Activated CD4-positive, alpha-beta memory T cell treated with anti-CD3 and anti-CD28 coated beads for 36 hours (primary cell): ENCODE data around the gene SLC22A14. TPM values are rescaled to one million over a fixed set of nuclear protein-coding genes. Genes with fewer than 3 reads are reported as not detected.
"Not testable (repeated sequence)": the region's sequence is repeated elsewhere in the genome, so short reads cannot be mapped to it uniquely, and the experiment has no call there.

Experiments used
- CTCF ChIA-PET: fragments of 350-600 bp; sonication (Branson Sonifier 250); formaldehyde crosslinking; loops from one replicate; lab custom pipeline; 2021; ENCODE audit warnings: antibody characterized with exemption, inconsistent platforms; lab: Charles Lee
- POLR2A ChIA-PET: fragments of 350-600 bp; sonication (Branson Sonifier 250); formaldehyde crosslinking; loops from one replicate; lab custom pipeline; 2021; ENCODE audit warnings: antibody characterized with exemption; lab: Charles Lee
- DNase-seq: peaks from one replicate; pipeline ENCODE4 v3.0.0-alpha.2; 2020
- H3K27ac Mint-ChIP-seq: one replicate; pipeline ENCODE4 v1.8.0; 2021; ENCODE audit warnings: mixed read lengths
- H3K27me3 Mint-ChIP-seq: one replicate; pipeline ENCODE4 v1.8.0; 2021; ENCODE audit warnings: mixed read lengths
- H3K36me3 Mint-ChIP-seq: one replicate; pipeline ENCODE4 v1.8.0; 2021; ENCODE audit warnings: mixed read lengths
- H3K4me1 Mint-ChIP-seq: one replicate; pipeline ENCODE4 v1.8.0; 2021; ENCODE audit warnings: low read depth, mixed read lengths
- H3K4me3 Mint-ChIP-seq: one replicate; pipeline ENCODE4 v1.8.0; 2021; ENCODE audit warnings: mild to moderate bottlenecking, mixed read lengths
- H3K9me3 Mint-ChIP-seq: one replicate; pipeline ENCODE4 v1.8.0; 2021; ENCODE audit warnings: mixed read lengths
- intact Hi-C: fragments of 100-400 bp; cut with micrococcal nuclease; formaldehyde crosslinking; loops from one replicate; pipeline ENCODE4 v1.15.1; 2023
- total RNA-seq, 2 experiments: library from RNA; stranded (reverse); gene quantifications; one replicate each; pipeline ENCODE4 v1.2.3, GENCODE V29; 2021

SLC22A14 gene
- total RNA-seq, 2 experiments from 2014 or later: not detected

- no peak overlapping the region for H3K4me3 Mint-ChIP-seq
- no peaks in the 10 kb centered on the region for H3K9me3 Mint-ChIP-seq
- intact Hi-C loops: no loop called here
- CTCF ChIA-PET: no interaction called here
- no peaks in the 10 kb centered on the region for H3K36me3 Mint-ChIP-seq
- no peaks in the 10 kb centered on the region for H3K27me3 Mint-ChIP-seq
- no peak overlapping the region for H3K27ac Mint-ChIP-seq
- POLR2A ChIA-PET: no interaction called here
- H3K4me1 Mint-ChIP-seq: no peaks in the 10 kb centered on the region
- DNase-seq: no peak
These were observed 6.4 kb upstream of the SLC22A14 start for GRCh38 chr3:38275658-38276057.

DNA sequence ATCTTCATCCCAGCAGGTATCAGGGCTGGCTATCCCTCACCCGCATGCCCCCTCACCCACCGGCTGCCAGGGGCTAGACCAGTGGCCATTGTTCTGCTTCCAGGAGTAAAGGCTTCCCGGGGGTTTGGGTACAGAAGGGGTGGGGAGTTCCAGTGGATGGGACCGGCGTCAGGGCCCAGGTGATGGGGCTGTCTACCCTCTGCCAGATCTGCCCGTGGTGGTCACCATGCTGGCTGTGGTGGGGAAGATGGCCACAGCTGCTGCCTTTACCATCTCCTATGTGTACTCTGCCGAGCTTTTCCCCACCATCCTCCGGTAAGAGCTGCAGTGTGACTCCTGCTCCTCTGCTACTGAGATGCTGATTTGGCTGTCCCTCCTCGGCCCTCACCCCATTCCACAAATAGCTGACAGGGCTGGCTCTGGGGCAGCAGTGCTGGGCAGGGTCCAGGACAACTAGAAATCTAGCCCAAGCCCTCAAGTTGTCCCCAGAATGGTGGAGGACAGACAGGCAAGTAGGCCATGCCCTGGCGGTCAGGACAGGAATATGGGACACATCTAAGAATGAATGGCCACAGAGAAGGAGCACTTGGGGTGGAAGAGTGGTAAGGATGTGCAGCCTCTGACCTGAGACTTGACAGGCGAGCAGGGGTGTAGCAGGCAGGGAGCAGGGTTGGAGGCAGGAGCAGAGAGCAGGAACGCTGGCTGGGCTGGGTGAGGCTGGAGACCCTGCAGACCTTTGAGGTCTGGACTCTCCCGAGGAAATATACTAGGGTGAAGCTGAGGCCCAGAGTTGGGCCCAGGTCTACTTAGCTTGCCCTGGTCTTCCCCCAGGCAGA, 5.8 kb upstream of the SLC22A14 start:
- intact Hi-C loops: no loop called here
- POLR2A ChIA-PET: no interaction called here
- no peaks in the 10 kb centered on the region for H3K36me3 Mint-ChIP-seq
- no peak for DNase-seq
- H3K9me3 Mint-ChIP-seq: no peaks in the 10 kb centered on the region
- H3K4me3 Mint-ChIP-seq: no peak overlapping the region
- no peaks in the 10 kb centered on the region for H3K4me1 Mint-ChIP-seq
- no peaks in the 10 kb centered on the region for H3K27me3 Mint-ChIP-seq
- no peak overlapping the region for H3K27ac Mint-ChIP-seq
- CTCF ChIA-PET: no interaction called here

DNA sequence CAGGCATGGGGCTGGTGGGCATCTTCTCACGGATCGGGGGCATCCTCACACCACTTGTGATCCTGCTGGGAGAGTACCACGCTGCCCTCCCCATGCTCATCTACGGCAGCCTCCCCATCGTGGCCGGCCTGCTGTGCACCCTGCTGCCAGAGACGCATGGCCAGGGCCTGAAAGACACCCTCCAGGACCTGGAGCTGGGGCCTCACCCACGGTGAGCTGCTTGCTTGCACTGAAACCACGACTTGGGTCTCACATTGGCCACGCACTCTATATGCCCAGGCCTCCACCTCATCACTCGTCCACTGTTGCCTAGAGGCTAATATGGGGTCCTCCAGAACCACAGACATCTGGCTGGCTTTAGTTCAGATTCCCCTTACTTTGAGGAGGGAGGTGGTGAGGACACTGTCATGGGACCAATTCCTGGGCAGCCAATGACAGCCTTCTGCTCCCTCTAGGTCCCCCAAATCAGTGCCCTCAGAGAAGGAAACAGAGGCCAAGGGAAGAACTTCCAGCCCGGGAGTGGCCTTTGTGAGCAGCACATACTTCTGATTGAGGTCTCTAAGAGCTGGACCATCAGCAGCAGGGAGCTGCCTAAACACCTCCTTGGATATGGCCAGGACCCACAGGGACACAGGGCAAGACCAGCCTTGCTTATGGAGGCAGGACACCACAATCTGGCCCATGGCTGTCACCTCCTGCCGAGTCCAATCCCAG, 5.0 kb upstream of the SLC22A14 start:
- POLR2A ChIA-PET: no interaction called here
- Mint-ChIP-seq H3K4me1 (no peaks in the 10 kb centered on the region), H3K27ac (no peak overlapping the region), H3K27me3 (no peaks in the 10 kb centered on the region), H3K9me3 (no peaks in the 10 kb centered on the region), H3K4me3 (no peak overlapping the region), H3K36me3 (no peaks in the 10 kb centered on the region)
- no peak for DNase-seq
- CTCF ChIA-PET: no interaction called here
- intact Hi-C loops: no loop called here

- no peak for DNase-seq
- intact Hi-C loops: no loop called here
- POLR2A ChIA-PET: no interaction called here
- Mint-ChIP-seq H3K36me3 (no peaks in the 10 kb centered on the region), H3K9me3 (no peaks in the 10 kb centered on the region), H3K27me3 (no peaks in the 10 kb centered on the region), H3K4me3 (no peak overlapping the region), H3K27ac (no peak overlapping the region), H3K4me1 (no peaks in the 10 kb centered on the region)
- CTCF ChIA-PET: no interaction called here
These were observed 3.3 kb upstream of the SLC22A14 start for GRCh38 chr3:38278841-38279240.

- Mint-ChIP-seq H3K9me3 (no peaks in the 10 kb centered on the region), H3K27me3 (no peaks in the 10 kb centered on the region), H3K36me3 (no peaks in the 10 kb centered on the region), H3K4me1 (no peaks in the 10 kb centered on the region), H3K4me3 (no peak overlapping the region), H3K27ac (no peak overlapping the region)
- ChIA-PET CTCF (no interaction called here), POLR2A (no interaction called here)
- intact Hi-C loops: no loop called here
- DNase-seq: no peak
These were observed 2.0 kb downstream of the SLC22A14 start for GRCh38 chr3:38283810-38284755.

DNA sequence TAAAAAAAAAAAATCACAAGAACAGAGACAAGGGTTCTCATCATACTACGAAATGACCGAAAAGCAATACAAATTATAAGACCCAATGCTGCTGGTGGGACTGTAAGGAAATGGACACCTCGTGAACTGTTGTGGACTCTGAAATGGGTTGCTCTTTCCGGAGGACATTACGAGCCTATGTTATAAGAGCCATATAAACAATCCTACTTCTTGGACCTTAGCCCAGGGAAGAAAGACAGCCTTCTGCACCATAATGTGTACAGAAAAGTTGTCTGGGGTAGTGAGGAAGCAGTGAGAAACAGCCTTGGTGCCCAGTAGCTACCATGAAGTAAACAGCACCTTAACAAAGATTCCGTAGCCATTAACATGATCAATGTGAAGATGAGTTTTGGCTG, 2.7 kb downstream of the SLC22A14 start:
- POLR2A ChIA-PET: no interaction called here

GRCh38 chr3:38289286-38290217, 7.5 kb downstream of the SLC22A14 start:
- DNase-seq, H3K4me1 Mint-ChIP-seq, POLR2A ChIA-PET, H3K4me3 Mint-ChIP-seq, intact Hi-C loops, H3K27ac Mint-ChIP-seq, H3K9me3 Mint-ChIP-seq, H3K36me3 Mint-ChIP-seq, H3K27me3 Mint-ChIP-seq: not testable (repeated sequence)
- CTCF ChIA-PET: interaction anchor here (1.9 kb wide), 1 partner anchor 9 kb away, joined by 4 read pairs; no protein-coding TSS in a partner anchor

More for the DNA sequence above, 2.7 kb downstream of the SLC22A14 start:
- Mint-ChIP-seq H3K9me3 (no peaks in the 10 kb centered on the region), H3K27me3 (no peaks in the 10 kb centered on the region), H3K4me1 (no peaks in the 10 kb centered on the region), H3K36me3 (no peaks in the 10 kb centered on the region), H3K27ac (no peak overlapping the region), H3K4me3 (no peak overlapping the region)
- no peak for DNase-seq
- intact Hi-C loops: no loop called here
- CTCF ChIA-PET: no interaction called here

DNA sequence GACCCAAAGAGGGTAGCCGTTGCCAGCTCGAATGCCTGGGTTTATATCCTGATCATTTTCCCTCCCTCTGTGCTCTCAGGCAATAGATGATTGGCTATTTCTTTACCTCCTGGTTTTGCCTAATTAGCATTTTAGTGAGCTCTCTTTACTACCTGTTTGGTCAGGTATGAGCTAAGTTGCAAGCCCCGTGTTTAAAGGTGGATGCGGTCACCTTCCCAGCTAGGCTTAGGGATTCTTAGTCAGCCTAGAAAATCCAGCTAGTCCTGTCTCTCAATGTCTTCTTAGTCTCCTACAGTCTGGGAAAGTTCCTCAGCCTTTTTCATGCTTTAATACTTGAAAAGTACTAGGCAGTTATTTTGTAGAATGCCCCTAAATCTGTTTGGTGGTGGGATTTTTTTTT, 15.0 kb downstream of the SLC22A14 start:
- CTCF ChIA-PET: interaction anchor here (0.8 to 2.6 kb wide), 4 partner anchors 27 to 183 kb away, joined by 3 to 6 read pairs (median 3); no protein-coding TSS in a partner anchor
- H3K9me3 Mint-ChIP-seq, H3K4me1 Mint-ChIP-seq, H3K27ac Mint-ChIP-seq, H3K36me3 Mint-ChIP-seq, H3K27me3 Mint-ChIP-seq, H3K4me3 Mint-ChIP-seq, POLR2A ChIA-PET, DNase-seq, intact Hi-C loops: not testable (repeated sequence)

GRCh38 chr3:38297537-38297936, 15.4 kb downstream of the SLC22A14 start:
- Mint-ChIP-seq H3K4me1 (no peaks in the 10 kb centered on the region), H3K9me3 (no peaks in the 10 kb centered on the region), H3K4me3 (no peak overlapping the region), H3K27ac (no peak overlapping the region), H3K36me3 (no peaks in the 10 kb centered on the region), H3K27me3 (peaks cover 4% of the 10 kb centered on the region)
- no peak for DNase-seq
- ChIA-PET CTCF (interaction anchor here (0.8 to 2.6 kb wide), 7 partner anchors 27 to 323 kb away, joined by 3 to 14 read pairs (median 4); partner anchors contain the start of gene XYLB), POLR2A (no interaction called here)
- intact Hi-C loops: no loop called here

DNA sequence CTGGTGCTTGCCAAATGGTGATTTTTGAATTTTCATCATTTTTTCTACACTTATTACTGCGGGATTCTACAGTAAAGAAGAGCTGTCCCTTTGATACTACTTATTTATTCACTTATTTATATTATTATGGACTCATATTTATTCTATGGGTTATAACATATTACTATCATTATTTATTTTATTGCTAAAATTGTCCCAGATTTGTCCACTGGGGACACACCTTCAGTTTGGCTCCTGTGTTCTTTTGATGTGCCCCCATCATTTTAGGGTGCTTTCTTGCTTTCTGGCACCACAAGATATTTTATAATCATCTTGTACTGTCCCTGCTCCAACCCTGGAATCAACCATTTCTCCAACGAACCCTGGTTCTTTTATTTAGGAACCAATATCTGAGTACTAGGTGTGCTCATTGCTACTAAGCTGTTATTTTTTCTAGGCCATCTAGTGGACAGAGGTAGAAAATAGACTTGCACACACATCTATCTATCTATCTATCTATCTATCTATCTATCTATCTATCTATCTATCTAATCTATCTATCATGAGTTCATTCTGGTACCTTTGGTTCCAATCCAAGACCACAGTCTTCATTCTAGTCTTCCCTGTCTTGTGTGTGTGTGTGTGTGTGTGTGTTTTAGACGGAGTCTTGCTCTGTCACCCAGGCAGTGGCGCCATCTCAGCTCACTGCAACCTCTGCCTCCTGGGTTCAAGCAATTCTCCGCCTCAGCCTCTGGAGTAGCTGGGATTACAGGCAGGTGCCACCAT, 16.0 kb downstream of the SLC22A14 start:
- intact Hi-C loops: no loop called here
- H3K27me3 Mint-ChIP-seq: peaks cover 4% of the 10 kb centered on the region

More for the DNA sequence above, 16.0 kb downstream of the SLC22A14 start:
- H3K9me3 Mint-ChIP-seq: no peaks in the 10 kb centered on the region
- no peaks in the 10 kb centered on the region for H3K4me1 Mint-ChIP-seq
- ChIA-PET CTCF (interaction anchor here (0.7 to 2.6 kb wide), 9 partner anchors 8 to 324 kb away, joined by 3 to 14 read pairs (median 4); partner anchors contain the start of gene XYLB), POLR2A (no interaction called here)
- no peak overlapping the region for H3K4me3 Mint-ChIP-seq
- no peak overlapping the region for H3K27ac Mint-ChIP-seq
- DNase-seq: no peak
- no peaks in the 10 kb centered on the region for H3K36me3 Mint-ChIP-seq
